HL-60 (cell line): ENCODE results near the gene FAM149B1.

Experiments used
- DNase-seq, 2 experiments: peaks; one replicate each; pipeline ENCODE4 v3.0.0-alpha.2; 2010 to 2020; ENCODE audit warnings: low read depth in 1 of 2, low spot score in 1 of 2
- H3K27ac ChIP-seq: fragments of 250-450 bp; sonication (Bioruptor Pico); replicated peaks from 2 replicates; pipeline ENCODE4 v1.5.1; 2020; ENCODE audit warnings: mild to moderate bottlenecking, moderate library complexity
- H3K27me3 ChIP-seq: fragments of 250-450 bp; sonication (Bioruptor Pico); 2 replicates; pipeline ENCODE4 v1.5.1; 2021; ENCODE audit warnings: mild to moderate bottlenecking, moderate library complexity; ENCODE audit not compliant: insufficient read depth, poor library complexity, severe bottlenecking
- H3K4me3 ChIP-seq: replicated peaks from 2 replicates; pipeline ENCODE4 v1.5.1; 2011; ENCODE audit warnings: mild to moderate bottlenecking, control low read depth, low read length; ENCODE audit not compliant: insufficient read depth
- CTCF ChIP-seq: IDR thresholded peaks from one replicate; pipeline ENCODE4 v1.5.1; 2011; ENCODE audit warnings: low read length, control low read depth, inconsistent platforms; ENCODE audit not compliant: insufficient read depth
- GABPA ChIP-seq: IDR thresholded peaks from 2 replicates; pipeline ENCODE4 v1.6.1; 2012; ENCODE audit warnings: low read depth
- POLR2AphosphoS5 ChIP-seq: IDR thresholded peaks from 2 replicates; pipeline ENCODE4 v1.6.1; 2012; ENCODE audit warnings: low read depth
- REST ChIP-seq: IDR thresholded peaks from 2 replicates; pipeline ENCODE4 v1.6.1; 2012; ENCODE audit warnings: low read depth; ENCODE audit not compliant: insufficient replicate concordance
- SPI1 ChIP-seq: IDR thresholded peaks from 2 replicates; pipeline ENCODE4 v1.6.1; 2012; ENCODE audit warnings: low read depth, mild to moderate bottlenecking, borderline replicate concordance

The FAM149B1 gene

GRCh38 chr10:73217628-73218027 is 49.7 kb downstream of the FAM149B1 start:
- no peaks in the 10 kb centered on the region for H3K27me3 ChIP-seq
- TF ChIP-seq SPI1 (no peak), REST (no peak), POLR2AphosphoS5 (no peak), GABPA (no peak), CTCF (no peak)
- H3K4me3 ChIP-seq, result no peak overlapping the region
- no peak for DNase-seq
- H3K27ac ChIP-seq, result no peak overlapping the region

- no peak for TF ChIP-seq SPI1
- TF ChIP-seq GABPA, result no peak
- peak; percentile 26 for TF ChIP-seq CTCF
- TF ChIP-seq REST, result no peak
- TF ChIP-seq POLR2AphosphoS5, result no peak
- DNase-seq, result peak; percentile 20 to 28
These were observed 50.7 kb downstream of the FAM149B1 start for GRCh38 chr10:73218431-73219191.

GRCh38 chr10:73219384-73219783 is 51.5 kb downstream of the FAM149B1 start:
- Histone ChIP-seq H3K27ac (no peak overlapping the region), H3K4me3 (no peak overlapping the region), H3K27me3 (no peaks in the 10 kb centered on the region)
- TF ChIP-seq CTCF, result no peak
- no peak for TF ChIP-seq SPI1
- no peak for TF ChIP-seq REST
- no peak for TF ChIP-seq POLR2AphosphoS5
- no peak for TF ChIP-seq GABPA
- DNase-seq, result no peak

More at GRCh38 chr10:73218431-73219191, 50.7 kb downstream of the FAM149B1 start:
- H3K4me3 ChIP-seq, result no peak overlapping the region
- H3K27ac ChIP-seq, result no peak overlapping the region
- H3K27me3 ChIP-seq, result no peaks in the 10 kb centered on the region
